Retinal pigment epithelial cell (primary cell): ENCODE data around the gene RPS23.

Source experiments
- DNase-seq: peaks from one replicate; pipeline ENCODE4 v3.0.0-alpha.2; 2010; ENCODE audit warnings: low read depth
- H3K4me3 ChIP-seq: 2 replicates; pipeline ENCODE4 v1.5.1; 2011; ENCODE audit warnings: mild to moderate bottlenecking, low read length, control low read depth, moderate library complexity
- TF ChIP-seq, protein P1 (sequence below): conservative IDR thresholded peaks from 2 replicates; pipeline ENCODE4 v1.5.1; 2011; ENCODE audit warnings: low read depth, low read length, control low read depth, inconsistent platforms

Gene RPS23

DNA sequence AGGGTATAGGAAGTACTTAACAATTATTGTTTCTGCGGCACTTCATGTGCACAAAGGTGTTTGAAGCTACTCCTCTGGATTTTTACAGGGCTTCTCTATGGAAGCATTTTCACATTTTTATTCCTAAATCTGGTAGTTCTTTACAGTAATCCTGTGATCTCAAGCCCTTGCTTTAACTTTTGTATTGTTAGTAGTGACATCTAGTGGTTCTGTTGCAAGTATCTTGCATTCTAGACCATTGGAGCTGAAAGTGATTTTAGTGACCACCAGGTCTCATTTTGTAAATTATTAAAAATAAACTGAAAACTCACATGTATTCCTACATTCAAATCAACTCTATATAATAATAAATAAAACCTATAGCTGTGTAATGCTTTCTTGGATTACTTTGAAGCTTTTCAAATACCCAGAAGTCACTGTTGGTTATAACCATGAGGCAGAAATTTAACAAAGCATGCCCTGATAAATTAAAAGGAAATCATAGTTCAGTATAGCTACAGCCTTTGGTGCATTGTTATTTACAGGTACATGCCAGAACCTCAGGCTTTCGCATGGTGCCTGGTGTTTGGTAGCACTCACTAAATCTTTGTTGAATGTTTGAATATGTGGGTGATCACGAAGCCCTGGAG lies 18.9 kb downstream of the RPS23 start:
- DNase-seq, result peak; percentile 13
- H3K4me3 ChIP-seq, result no peak overlapping the region
- TF ChIP-seq, protein P1, sequence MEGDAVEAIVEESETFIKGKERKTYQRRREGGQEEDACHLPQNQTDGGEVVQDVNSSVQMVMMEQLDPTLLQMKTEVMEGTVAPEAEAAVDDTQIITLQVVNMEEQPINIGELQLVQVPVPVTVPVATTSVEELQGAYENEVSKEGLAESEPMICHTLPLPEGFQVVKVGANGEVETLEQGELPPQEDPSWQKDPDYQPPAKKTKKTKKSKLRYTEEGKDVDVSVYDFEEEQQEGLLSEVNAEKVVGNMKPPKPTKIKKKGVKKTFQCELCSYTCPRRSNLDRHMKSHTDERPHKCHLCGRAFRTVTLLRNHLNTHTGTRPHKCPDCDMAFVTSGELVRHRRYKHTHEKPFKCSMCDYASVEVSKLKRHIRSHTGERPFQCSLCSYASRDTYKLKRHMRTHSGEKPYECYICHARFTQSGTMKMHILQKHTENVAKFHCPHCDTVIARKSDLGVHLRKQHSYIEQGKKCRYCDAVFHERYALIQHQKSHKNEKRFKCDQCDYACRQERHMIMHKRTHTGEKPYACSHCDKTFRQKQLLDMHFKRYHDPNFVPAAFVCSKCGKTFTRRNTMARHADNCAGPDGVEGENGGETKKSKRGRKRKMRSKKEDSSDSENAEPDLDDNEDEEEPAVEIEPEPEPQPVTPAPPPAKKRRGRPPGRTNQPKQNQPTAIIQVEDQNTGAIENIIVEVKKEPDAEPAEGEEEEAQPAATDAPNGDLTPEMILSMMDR, result peak; percentile 60

DNA sequence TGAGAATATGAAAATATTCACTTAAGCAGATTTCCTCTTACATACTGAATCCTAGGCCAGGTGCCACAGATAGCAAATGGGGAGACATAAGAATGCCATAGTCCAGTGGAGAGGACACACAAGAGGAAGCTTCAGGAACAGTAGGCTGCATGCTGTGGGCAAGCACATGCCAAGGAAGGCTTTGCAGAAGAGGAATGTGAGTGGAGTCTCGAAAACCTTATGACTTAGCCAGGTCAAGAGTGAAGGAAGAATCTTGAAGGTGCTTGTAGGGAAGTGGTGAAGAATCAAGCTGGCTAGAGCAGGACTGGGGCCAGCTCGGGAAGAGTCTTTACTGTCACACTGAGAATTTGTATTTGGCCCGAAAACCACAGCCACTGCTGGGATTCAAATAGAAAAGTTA lies 20.4 kb downstream of the RPS23 start:
- TF ChIP-seq, protein P1, result no peak
- DNase-seq, result no peak
- no peak overlapping the region for H3K4me3 ChIP-seq

DNA sequence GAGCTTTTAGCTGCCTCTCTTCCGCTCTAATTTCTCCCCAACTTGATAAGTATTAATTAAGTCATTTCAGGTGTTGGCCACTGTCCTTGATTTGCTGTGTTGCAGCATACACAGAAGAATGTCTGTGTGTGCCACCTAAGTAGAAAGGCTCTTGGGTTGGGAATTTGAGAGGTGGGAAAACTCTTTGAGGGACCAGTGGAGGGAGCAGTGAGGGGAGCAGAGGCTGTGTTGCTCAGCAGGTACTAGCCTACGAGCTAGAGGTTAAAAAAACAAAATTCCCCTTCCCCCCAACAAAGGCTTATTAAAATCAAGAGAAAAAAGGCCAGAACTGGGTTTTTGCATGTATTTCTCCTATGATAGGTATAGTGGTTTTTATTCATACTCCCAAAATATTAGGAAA lies 20.9 kb downstream of the RPS23 start:
- no peak overlapping the region for H3K4me3 ChIP-seq
- no peak for DNase-seq
- TF ChIP-seq, protein P1, result no peak

DNA sequence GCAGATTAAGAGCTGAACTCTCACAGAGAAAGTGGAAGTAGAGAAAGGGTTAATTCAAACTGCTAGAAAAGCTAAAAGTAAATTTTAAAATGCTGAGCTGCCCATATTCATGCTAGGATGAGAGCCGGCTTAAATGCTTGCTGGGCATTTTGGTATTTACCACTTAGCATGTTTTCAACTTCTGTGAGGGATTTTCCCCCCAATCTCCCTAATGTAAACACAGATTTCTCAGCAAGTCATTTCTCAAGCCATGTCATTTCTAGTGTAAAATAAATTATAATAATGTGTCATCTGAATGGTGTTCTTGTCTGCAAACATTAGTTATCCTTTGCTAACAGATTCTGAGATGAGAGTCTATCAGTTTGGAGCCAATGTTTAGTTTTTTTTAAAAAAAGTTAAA lies 22.3 kb downstream of the RPS23 start:
- no peak for DNase-seq
- TF ChIP-seq, protein P1, result no peak
- no peak overlapping the region for H3K4me3 ChIP-seq

DNA sequence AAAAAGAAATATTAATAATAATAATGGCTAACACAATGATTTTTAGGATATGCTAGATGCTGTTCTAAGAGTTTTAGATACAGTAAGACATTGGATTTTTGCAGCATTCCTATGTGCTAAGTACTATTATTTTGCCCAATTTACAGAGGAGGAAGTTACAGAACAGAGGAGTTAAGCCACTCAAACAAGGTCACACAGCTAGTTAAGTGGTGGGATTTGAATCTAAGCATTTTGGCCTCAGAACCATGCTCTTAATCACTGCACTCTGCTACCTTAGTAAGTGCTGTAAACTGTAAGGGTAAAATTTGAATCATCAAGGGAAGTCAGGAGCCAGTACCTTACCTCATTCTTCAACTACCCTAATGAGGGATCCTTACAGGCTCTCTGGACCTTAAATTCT lies 25.4 kb downstream of the RPS23 start:
- TF ChIP-seq, protein P1, result no peak
- no peak overlapping the region for H3K4me3 ChIP-seq
- DNase-seq, result no peak

DNA sequence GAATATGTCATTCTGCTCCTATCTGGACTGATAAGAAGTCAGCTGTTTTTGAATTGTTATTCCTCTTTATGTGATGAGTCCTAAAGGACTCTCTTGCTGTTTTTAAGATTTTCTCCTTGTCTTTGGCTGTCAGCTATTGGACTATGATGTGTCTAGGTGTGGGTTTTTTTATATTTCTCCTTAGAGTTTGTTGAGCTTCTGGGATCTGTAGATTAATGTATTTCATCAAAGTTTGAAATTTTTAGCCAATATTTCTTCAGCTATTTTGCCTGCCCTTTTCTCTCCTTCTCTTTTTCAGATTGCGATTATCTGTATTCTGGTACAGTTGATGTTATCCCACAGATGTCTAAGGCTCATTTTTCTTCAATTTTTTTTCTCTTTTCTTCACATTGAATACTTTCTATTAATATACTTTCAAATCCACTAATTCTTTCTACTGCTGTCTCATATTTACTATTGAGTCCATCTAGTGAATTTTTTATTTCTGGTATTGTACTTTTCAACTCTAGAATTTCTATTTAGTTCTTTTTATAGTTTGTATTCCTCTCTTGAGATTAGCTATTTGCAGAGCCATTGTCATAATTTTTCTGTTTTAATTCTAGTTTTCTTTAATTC lies 31.1 kb downstream of the RPS23 start:
- no peak for DNase-seq
- TF ChIP-seq, protein P1, result no peak
- H3K4me3 ChIP-seq, result no peak overlapping the region
